HG02884 (cell line): ENCODE measurements around the gene RBM47.
"Not testable (repeated sequence)": the region's sequence is repeated elsewhere in the genome, so short reads cannot be mapped to it uniquely, and the experiment has no call there.

ENCODE experiments used
- ATAC-seq: cut with Tn5 transposase; IDR thresholded peaks from one replicate; pipeline ENCODE4 v1.9.1; 2021; ENCODE audit warnings: mild to moderate bottlenecking, moderate library complexity; ENCODE audit not compliant: unreplicated experiment

RBM47 gene

GRCh38 chr4:40564815-40565483 lies 64.7 kb downstream of the RBM47 start:
- no peak for ATAC-seq

- no peak for ATAC-seq
These were observed 65.7 kb downstream of the RBM47 start for GRCh38 chr4:40564004-40564403.

- ATAC-seq, result no peak
These were observed 66.3 kb downstream of the RBM47 start for GRCh38 chr4:40563401-40563800.

GRCh38 chr4:40562681-40563080 lies 67.0 kb downstream of the RBM47 start:
- no peak for ATAC-seq

- no peak for ATAC-seq
These were observed 67.5 kb downstream of the RBM47 start for GRCh38 chr4:40562208-40562607.

GRCh38 chr4:40561543-40562177 lies 68.0 kb downstream of the RBM47 start:
- ATAC-seq, result not testable (repeated sequence)

- no peak for ATAC-seq
These were observed 69.8 kb downstream of the RBM47 start for GRCh38 chr4:40559585-40560465.

GRCh38 chr4:40557736-40558135 lies 71.9 kb downstream of the RBM47 start:
- no peak for ATAC-seq

GRCh38 chr4:40555176-40555900 lies 74.3 kb downstream of the RBM47 start:
- ATAC-seq, result no peak

- ATAC-seq, result not testable (repeated sequence)
These were observed 75.0 kb downstream of the RBM47 start for GRCh38 chr4:40554641-40555040.

GRCh38 chr4:40553995-40554394 lies 75.7 kb downstream of the RBM47 start:
- ATAC-seq, result no peak

- no peak for ATAC-seq
These were observed 77.1 kb downstream of the RBM47 start for GRCh38 chr4:40552536-40552935.

GRCh38 chr4:40551568-40552136 lies 78.0 kb downstream of the RBM47 start:
- not testable (repeated sequence) for ATAC-seq

- ATAC-seq, result peak; percentile 71
These were observed 78.7 kb downstream of the RBM47 start for GRCh38 chr4:40550948-40551462.

GRCh38 chr4:40550196-40550595 lies 79.5 kb downstream of the RBM47 start:
- ATAC-seq, result no peak

GRCh38 chr4:40548256-40548655 lies 81.4 kb downstream of the RBM47 start:
- no peak for ATAC-seq

GRCh38 chr4:40547789-40548132 lies 81.9 kb downstream of the RBM47 start:
- ATAC-seq, result no peak

- no peak for ATAC-seq
These were observed 82.5 kb downstream of the RBM47 start for GRCh38 chr4:40546969-40547788.

- ATAC-seq, result no peak
These were observed 83.2 kb downstream of the RBM47 start for GRCh38 chr4:40546506-40546905.

GRCh38 chr4:40545487-40545886 lies 84.2 kb downstream of the RBM47 start:
- ATAC-seq, result not testable (repeated sequence)
